HG02588 (cell line): ENCODE results near the gene LMAN1L.

Source experiments
- ATAC-seq: cut with Tn5 transposase; IDR thresholded peaks from one replicate; pipeline ENCODE4 v1.9.1; 2021; ENCODE audit warnings: mild to moderate bottlenecking, moderate library complexity; ENCODE audit not compliant: unreplicated experiment

LMAN1L gene

DNA sequence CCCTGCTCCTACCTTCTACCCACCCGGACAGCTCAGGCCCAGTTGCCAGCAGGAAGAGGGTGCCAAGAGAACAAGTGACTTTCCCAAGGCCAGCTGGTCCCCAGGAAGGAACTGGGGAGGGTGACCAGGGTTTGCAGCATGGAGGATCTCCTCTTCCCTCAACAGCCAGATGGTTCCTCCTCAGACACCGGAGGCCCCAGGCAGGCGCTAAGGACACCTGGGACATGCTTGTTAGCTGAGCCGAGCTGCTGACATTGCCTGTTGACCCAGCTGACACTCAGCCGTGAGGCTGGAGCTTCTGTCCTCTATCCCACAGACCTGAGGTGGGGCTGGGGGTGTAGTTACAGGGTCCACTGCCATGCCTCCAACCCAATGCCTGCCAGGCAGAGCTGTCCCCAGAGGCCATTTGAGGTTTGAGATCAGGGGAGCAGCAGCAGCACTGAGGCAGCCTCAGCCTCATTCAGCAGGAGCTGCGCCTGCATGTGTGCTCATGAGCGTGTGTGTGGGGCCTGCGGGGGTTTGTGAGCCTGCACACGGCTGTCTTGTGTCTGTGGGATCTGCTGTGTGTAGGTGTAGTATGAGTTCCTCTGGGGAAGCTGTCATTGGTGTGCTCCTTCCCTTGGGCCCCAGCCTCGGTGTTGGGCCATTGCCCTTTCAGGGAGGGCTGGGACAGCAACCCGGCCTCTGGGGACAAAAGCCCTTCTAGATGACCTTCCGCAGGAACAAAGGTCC lies 20.9 kb downstream of the LMAN1L start:
- ATAC-seq, result no peak

DNA sequence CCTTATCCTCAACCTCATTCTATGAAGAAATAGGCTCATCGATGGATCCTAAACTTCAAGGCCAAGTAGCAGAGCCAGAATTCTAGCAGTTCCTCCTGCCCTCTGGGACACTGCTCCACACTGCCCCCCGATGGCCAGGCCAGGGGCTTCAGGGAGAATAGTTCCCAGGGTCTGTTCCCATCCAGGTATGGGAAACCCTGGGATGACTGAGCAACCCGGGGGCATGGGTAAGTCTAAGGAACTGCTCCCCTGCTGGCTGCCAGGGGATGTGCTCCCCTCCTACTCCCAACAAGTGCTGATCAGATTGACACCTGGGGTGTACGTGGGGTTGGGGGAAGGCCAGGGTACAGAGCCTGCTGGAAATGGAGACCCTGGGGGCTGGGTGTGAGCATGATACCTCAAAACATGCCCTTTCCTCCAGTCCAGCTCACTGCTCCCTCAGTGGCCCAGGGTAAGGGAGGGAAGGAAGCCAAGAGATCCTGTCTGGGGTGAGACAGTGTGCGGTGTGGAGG lies 22.7 kb downstream of the LMAN1L start:
- ATAC-seq, result no peak

DNA sequence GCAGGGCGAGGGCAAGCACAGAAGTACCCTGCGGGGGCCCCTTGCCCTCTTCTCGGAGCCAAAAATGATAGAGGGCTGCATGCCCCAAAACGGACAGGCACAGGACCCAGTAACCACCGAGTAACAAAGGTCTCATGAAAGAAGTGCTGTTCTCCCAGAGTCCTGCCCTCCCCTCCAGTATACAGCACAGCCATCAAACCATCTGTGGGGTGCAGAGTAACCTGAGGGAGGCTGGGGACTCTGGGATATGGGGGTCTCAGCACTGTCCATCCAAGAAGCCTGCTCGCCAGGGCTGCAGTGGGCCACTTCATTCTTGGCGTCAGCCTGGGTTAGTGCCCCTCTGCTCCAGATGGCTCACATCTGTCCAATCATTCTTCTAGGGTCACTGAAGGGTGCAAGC lies 24.2 kb downstream of the LMAN1L start:
- no peak for ATAC-seq

DNA sequence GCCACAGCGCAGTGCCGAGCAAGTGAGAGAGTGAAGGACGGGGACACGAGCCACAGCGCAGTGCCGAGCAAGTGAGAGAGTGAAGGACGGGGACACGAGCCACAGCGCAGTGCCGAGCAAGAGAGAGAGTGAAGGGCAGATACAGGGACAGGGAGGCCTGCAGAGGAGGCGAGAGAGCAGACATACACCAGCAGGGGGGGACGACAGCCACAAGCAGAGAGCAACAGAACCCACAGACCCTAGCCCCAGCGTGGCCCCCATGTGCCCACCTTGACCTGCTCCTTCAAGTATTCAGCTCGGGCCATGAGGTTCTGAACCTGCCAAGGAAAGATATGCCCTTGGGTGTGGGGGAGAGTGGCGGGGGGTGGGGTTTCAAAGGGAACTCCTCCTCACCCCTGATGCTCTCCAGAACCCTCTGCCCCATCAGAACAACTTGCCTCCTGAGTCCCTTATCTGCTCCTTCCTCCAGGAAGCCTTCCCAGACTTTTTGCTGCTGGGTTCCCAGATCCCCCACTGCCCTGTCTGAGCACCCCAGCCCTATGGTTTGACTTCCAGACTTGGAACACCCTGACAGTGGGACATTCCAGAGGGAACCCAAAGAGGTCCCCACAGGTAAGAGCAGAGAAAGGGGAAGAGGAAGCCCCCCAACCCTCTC lies 25.0 kb downstream of the LMAN1L start:
- no peak for ATAC-seq

DNA sequence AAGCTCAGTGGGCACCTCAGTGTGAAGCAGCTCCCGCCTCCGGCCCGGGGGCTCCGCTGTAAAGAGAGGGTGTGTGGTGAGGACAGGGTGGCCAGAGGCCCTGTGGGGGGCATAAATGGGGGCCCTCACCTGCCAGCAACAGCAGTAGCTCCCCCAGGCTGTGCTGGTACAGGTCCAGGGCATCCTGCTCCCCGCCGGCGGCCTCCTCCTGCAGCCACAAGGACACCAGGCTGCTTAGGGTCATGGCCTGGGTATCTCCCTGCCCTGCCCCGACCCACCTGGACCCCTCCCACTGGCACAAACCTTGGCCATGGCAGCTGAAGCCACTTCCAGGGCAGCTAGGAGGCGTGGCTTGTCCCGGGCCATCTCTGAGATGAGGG lies 25.5 kb downstream of the LMAN1L start:
- no peak for ATAC-seq

DNA sequence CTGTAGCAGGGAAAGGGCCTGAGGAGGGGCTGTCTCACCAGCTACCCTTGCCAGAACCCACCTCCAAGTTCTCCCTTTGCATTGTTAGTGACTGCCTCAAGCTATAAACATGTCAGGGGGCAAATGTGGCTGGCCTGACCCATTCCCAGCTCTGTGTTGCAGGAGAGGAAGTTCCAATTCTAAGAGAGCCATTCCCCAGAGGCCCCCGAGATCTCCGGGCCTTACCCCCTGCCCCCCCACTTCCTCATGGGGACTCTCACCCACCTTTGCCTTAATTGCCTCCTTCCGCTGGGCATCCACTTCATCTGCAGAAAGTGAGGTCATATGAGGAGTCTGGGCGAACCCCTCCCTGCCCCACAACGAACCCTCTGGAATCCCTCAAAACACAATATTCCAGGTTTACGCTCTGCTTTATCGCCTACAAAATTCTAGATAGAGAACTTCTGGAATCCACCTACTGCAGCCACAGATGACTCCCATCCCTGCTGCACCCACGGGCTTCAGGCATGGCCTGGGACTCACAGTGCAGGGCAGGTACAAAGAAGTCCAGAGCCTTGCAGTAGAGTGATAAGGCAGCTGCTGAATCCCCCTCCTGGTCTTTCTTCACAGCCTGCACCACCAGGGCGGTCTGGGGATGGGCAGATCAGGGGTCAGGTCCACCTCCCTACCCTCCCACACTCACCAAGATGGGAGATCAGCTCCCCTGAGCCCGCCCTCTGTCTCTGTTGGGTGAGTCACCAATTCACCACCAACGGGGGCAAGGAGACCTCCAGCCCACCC lies 26.3 kb downstream of the LMAN1L start:
- ATAC-seq, result no peak

DNA sequence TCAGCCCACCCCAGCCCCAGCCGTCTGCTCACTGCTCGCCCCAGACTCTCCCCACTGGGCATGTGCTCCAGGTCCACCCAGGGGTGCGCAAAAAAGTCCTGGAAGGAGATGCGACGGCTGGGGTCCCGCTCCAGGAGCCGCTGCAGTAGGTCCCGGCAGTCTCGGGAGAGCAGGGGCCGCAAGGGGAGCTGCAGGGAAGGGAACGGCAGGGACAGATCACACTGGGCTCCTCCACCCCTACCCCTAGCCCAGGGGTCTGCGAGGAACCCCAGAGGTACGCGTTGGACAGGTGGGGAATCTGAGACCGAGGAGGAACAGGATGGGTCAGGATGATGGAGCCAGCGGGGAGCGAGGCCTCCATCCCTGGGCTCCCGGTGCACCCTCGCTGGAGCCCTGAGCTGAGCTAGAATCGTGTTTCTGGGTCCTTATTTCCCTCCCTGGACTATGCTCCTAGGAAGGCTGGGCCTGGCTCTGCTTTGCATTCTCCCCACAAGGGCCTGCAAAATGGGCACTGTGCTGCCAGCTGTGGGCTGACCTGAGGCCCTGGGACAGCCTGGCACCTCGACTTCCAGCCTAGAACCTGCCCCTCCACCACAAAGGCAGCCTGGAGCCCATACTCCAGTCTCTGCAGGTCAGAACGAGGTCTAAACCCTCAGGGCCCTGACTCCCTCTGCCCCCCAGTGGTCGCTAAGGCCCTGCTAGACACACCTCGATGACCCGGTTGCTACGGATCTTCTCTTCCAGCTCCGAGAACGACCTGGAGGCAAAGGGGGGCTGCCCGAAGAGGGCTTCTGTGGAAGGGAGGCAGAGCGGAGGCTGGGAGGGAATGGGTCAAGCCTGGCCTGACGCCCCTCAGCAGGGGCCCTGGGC lies 27.1 kb downstream of the LMAN1L start:
- ATAC-seq, result no peak

DNA sequence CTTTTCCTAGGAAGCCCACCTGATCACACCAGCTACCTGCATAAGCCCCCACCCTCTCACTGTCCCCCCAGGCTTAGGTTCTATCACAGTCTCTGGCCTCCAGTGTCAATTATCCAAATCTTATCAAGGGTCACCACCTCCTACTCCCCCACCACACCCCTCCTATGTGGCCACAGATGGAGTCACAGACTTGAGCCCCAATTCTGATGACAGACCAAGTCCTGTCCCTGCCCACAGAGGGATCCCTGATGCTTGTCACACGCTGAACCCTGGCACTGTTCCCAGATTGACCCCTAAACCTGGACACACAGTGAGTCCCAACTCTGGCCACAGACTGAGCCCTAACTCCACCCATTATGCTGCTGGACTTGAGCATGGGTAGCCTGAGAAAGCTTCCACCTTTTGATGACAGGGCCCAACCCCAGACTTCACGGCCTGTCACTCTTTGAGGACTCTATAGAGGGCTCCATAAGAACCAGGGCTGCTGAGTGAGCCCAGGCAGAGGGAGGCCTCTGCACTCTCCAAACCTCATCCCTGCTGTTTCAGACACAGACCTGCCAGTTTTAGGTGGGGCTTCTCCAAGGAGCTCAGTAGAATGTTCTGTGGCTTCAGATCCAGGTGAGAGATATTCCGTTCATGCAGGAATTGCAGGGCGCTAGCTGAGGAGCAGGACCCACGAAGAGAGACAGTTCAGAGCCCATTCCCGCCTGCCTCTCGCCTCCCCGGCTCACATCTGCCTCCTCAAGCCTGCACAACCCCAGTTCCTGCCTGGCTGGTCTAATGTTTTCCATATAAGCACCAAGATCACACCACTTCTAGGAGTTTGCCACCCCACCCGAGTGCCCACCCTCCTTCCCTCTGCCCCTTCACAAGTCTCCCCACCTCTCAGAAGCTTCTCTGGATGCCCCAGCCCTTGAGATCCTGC lies 28.5 kb downstream of the LMAN1L start:
- no peak for ATAC-seq

DNA sequence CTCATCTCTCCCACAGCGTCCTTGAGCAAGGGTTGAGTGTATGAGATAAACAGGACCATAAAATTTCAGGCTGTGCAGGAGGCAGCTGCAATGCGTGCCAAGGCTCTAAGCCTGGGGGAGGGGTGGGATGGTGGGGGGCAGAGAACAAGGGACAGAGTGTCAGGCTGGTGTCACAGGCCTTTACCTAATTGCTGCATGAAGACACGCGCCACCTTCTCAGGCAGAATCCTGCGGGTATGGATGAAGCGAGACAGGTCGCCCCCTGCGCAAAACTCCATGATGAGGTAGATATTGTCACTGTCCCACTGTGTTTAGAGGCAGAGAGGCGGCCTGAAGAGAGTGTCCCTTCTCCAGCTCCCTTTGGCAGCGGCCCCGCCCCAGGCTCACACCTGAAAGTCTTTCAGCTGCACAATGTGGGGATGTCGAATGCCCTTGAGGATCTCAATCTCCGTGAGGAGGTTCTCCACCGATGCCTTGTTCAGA lies 29.3 kb downstream of the LMAN1L start:
- ATAC-seq, result no peak

DNA sequence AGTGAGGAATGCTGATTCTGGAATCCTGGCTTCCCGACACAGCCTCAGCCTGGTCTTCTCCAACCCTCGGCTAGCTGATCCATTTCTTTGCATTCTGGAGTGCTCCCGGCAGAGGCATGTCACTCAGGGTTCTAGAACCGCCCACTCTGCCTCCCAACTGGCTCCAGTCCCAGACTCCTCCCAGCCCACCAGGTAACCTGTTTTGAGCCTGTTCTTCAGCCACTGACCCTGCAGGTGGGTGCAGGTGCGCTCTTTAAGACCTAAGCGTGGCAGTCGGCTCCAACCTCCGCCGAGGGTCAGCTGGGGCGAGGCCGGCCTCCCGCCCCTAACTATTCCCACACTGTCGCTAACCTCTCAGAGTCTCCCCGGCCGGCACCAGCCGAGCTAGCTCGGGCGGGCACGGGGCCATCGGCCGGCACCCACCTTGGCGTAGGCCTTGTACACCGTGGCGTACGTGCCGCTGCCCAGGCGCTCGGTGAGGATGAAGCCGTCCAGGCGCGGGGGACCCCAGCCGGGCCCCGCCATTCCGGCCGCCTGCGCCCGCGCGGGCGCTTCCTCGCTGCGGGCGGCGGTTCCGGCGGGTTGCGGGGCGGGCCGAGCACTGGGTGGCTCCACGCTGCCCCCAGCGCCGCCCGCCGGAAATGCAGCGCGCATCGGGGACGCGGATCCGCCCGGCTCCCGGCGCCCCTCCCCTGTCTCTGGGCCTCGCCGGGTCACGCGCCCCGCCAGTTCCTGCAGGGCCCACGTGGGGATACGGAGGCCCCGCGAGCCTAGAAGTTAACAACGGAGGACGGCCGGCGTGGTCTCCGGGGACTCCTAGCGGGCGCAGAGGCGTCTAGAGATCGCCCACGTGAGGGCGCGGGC lies 30.2 kb downstream of the LMAN1L start, which contains the start of gene ULK3:
Gene ULK3, minus strand, starts transcription at position 576 of the 864 bp plus-strand sequence. Its CDS starts 51 bp downstream, at position 525.
- ATAC-seq, result peak; percentile 87

DNA sequence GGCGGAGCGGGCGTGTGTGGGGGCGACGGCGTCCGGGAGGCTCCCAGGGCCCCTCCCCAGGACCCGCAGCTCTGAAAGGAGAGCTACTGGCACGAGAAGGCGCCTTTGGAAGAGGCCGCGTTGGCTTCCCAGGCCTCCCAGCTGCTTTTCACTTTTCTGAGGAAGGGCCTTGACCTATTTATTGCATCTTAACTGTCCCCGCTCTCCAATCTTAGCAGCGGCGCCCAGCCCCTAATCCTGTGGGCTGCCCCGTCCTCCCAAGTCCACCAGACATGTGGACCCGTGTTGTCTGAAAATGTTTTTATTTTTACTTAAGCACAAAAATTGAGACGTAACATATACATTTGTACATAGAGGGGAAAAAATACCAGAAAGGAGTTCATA lies 30.8 kb downstream of the LMAN1L start:
- no peak for ATAC-seq

DNA sequence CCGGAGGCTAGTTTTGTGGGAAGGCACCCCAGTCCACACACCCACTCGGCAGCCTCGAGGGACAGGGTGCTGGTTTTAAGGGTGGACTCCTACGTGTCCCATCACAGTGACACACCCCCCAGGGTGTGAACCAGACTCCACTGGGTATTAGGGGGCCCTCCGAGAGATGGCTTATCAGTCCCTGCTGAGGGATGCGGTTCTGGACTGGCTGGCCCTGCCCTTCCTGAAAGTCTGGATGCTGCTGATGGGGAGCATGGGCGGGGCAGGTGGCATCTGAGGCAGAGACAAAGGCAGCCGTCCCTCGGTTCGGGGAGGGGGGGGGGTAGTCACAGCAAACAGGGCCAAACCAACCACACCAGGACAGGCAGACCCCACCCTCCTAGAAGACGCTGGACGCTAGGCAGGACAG lies 31.3 kb downstream of the LMAN1L start:
- ATAC-seq, result no peak

DNA sequence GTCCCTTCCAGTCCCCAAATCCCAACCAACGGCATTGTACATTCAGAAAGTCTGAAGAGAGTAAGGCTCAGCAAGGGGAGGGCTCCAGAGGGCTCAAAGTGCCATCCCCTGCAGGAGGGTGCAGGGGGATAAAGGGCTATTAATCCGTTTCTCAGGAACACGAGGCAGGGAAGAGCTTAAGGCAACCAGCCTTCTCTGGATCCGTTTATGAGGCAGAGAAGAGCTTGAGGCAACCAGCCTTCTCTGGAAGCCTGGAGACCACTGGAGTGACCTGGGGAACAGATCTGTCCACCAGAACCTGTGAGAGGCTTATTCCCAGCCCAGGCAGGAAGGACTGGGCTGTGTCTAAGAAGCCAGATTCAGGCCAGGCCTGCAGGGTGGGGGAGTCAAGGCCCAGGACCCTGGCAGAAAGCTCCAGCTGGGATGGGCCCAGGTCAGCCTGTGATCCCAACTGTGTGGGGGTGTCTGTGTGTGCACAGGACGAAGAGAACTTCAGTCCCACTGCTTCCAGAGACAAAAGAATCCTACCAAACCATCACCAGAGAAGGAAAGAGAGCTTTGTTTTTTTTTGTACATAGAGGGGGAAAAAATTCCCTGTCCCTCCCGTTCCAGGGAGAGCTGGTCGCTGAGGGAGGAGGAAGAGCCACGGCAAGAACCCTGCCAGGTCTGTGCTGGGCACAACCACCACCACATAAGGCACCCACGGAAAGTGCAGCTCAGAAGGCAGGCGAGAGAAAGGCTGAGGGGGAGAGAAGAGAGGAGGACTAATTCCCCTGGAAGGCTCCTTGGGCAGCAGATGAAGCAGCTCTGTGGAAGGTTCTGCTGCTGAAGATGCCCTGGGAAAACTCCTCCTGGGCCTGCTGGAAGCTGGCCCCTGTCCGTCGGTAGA lies 31.9 kb downstream of the LMAN1L start:
- no peak for ATAC-seq

DNA sequence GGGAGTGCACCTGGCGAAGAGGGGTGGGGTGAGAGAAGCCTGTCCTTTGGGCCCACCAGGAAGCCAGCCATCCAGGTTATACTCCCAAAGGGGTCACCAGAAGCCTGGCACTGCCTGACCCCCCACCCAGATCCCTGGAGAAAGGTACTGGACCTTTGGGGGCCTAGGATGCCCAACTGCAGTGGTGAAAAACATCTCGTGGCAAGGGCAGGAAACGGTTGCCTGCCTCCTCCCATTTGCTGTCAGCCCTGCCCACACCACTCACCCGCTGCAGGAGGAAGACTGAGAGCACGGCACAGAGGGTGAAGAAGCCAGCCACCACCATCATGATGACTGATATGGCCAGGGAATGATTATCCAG lies 32.6 kb downstream of the LMAN1L start:
- ATAC-seq, result no peak

DNA sequence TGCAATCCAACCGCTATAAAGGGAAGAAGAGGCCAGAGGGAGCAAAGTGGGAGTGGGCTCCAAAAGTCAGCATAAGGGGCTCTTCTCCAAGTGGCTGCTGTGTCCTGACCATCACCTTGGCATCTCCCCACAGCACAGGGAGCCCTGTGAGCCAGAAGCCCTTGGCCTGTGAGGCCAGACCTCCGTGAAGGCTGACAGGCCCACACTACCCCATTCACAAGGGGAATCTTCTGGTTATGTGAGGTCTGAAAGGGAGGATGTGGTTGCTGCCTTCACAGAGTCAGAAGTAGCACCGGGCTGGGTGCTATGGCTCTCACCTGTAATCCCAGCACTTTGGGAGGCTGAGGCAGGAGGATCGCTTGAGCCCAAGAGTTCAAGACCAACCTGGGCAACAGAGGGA lies 32.9 kb downstream of the LMAN1L start:
- ATAC-seq, result no peak

DNA sequence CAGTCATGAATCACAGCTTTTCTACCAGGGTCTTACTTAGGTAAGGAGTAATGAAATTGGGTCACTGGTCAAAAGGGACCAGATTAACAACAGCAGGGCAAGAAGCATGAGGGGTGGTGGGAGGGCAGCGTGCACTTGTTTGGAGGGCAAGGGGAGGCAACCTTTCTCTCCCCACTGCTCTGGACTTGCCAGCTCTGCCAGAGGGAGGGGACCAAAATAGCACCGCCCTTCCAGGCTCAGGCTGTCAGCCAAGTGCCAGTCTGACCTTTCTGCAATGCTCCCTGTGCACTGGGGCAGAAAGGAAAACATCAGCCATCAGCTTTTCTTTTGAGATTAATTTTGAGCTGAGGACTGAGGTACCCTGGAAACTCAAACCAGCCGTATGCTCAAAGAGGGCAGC lies 34.8 kb downstream of the LMAN1L start:
- no peak for ATAC-seq

DNA sequence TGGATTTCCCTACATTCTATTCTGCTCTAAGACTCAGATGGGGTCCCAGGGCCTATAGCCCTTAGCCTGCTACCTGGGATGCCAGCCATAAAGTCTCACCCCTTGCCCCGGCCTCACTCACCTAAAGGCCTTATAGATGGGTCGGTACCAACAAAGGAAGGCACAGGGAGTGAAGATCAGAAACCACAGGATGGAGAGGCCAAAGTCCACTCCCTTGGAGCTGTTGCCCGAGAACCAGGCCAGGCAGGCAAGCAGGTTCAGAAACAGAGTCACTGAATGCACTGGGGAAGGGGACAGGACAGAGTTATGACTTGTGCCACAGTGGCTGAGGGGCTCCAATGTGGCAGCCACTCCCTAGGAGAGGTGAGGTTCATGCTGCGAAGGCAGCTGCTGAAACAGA lies 37.8 kb downstream of the LMAN1L start:
- no peak for ATAC-seq

DNA sequence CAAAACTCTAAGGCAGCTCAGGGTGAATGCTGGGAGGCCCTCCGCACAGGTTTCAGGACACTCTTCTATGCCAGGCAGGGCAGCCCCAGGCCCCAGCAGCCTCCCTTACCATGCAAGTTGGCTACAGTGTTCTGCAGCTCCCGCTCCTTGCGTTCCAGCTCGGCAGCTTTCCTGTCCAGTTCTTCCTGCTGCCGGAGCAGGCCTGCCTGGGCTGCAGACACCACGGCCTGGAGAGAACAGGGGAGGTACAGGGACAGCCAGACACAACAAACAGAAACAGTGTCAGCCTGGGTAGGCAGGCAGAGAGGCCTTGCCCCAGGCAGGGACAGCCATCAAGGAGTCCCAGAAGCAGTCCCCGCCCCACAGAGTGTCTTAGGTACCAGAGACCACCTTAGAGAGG lies 39.3 kb downstream of the LMAN1L start:
- ATAC-seq, result no peak
